GM20000 (cell line): Measurements from ENCODE around the gene GPR32.

Experiments used
- DNase-seq: peaks from one replicate; pipeline ENCODE4 v3.0.0; 2012; ENCODE audit warnings: low spot score
- TF ChIP-seq, protein P1 (sequence below): IDR thresholded peaks from 2 replicates; pipeline ENCODE4 v1.5.1; 2012; ENCODE audit warnings: mild to moderate bottlenecking, control low read depth; ENCODE audit errors: extremely low read depth, missing control alignments

GPR32 gene

DNA sequence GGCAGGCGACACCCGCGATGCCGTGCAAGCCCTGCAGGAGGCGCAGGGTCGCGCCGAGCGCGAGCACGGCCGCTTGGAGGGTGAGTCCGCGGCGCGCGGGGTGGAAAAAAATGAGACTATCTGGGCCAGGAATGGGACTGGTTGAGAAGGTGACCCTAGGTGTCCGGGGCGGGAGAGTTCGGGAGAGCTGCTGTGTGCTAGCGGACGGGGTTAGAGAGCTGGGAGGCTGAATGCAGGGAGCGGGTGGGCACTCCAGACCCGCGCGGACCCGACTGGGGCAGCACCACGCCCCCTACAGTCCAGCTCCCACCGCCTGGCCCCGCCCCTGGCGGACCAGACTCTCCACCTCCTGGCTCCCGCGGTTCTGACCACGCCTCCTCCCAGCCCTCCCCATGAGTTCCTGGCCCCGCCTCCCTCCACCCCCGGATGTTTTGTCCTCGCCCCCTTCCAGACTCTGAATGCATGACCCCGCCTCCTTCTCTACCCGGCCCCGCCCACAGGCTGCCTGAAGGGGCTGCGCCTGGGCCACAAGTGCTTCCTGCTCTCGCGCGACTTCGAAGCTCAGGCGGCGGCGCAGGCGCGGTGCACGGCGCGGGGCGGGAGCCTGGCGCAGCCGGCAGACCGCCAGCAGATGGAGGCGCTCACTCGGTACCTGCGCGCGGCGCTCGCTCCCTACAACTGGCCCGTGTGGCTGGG, 45.6 kb upstream of the GPR32 start:
- TF ChIP-seq, protein P1, sequence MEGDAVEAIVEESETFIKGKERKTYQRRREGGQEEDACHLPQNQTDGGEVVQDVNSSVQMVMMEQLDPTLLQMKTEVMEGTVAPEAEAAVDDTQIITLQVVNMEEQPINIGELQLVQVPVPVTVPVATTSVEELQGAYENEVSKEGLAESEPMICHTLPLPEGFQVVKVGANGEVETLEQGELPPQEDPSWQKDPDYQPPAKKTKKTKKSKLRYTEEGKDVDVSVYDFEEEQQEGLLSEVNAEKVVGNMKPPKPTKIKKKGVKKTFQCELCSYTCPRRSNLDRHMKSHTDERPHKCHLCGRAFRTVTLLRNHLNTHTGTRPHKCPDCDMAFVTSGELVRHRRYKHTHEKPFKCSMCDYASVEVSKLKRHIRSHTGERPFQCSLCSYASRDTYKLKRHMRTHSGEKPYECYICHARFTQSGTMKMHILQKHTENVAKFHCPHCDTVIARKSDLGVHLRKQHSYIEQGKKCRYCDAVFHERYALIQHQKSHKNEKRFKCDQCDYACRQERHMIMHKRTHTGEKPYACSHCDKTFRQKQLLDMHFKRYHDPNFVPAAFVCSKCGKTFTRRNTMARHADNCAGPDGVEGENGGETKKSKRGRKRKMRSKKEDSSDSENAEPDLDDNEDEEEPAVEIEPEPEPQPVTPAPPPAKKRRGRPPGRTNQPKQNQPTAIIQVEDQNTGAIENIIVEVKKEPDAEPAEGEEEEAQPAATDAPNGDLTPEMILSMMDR = peak; percentile 68
- peak; percentile 100 for DNase-seq

DNA sequence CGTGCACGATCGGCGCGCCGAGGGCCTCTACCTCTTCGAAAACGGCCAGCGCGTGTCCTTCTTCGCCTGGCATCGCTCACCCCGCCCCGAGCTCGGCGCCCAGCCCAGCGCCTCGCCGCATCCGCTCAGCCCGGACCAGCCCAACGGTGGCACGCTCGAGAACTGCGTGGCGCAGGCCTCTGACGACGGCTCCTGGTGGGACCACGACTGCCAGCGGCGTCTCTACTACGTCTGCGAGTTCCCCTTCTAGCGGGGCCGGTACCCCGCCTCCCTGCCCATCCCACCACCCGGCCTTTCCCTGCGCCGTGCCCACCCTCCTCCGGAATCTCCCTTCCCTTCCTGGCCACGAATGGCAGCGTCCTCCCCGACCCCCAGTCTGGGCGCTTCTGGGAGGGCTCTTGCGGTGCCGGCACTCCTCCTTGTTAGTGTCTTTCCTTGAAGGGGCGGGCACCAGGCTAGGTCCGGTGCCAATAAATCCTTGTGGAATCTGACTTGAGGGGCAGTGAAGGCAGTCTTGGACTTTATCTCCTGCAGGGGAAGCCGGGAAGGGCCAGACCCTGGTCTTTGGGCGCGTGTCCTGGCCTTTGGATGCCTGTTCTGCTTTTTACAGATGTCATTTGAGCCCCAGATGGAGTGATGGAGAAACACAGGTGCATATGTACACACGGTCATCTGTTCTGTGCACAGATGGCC, 44.9 kb upstream of the GPR32 start:
- TF ChIP-seq, protein P1 = no peak
- DNase-seq = peak; percentile 23

DNA sequence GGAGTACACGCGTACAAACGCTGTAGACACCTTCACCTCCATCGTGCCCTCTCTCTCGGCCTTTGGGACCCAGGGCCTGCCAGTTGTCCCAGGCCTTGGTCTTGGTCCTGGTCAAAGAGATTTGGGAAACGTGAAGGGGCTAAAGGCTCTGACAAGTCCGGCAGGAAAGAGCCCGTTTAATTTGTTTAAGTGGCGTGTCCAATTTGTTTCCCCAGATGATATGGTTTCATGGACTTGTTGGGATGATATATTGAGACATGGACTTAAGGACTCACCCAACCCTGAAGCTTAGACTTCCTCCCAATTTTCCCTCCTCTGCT, 44.4 kb upstream of the GPR32 start:
- DNase-seq = peak; percentile 6
- TF ChIP-seq, protein P1 = no peak

DNA sequence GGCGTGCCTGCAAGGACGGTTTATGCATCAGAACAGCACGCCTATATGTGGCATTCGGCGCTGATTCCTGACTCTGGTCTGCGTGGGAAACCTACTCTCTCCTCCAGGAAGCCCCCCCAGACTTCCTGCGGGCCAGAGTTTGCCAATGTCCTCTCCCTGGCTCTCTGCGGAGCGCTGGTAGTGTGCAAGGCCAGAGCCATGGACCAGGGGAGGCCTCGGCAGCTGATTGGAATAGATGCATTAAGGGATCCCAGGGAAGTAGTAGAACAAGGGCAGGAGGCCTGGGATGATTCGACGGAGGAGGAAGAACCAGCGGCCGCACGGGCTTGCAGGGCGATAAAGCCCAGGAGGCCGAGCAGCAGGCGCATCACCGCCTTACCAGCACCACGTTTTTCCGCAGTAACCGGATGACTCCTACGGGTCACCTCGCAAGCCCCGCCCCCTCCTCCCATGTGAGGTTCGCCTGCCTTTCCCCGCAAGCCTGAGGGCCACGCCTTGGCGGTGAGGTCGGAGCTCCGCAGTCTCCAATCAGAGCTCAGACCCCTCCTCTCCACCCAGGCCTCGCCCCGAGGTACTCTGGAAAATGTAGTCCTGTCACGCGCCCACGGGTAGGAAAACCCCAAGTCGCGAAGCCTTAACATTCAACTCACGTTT, 42.1 kb upstream of the GPR32 start:
- TF ChIP-seq, protein P1 = no peak
- DNase-seq = peak; percentile 40

DNA sequence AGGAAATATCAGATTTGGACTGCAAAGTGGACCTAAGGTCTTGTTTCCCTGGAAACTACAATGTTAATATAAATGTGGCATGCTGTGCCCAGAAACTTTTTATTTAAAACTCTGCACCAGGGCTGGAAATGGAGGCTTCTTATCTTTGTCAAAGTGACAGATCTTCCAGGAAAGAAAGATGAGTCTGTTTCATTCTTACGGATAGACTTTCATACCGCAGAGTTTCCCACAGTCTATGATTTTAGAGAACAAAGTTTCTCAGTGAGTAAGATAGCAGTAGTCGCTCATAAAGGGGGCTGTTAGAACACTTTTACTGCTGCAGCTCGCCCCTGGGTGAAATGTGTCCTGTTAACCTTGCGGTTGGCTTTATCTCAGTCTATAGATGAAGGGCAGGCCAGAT, 40.4 kb upstream of the GPR32 start:
- no peak for DNase-seq
- TF ChIP-seq, protein P1 = no peak

DNA sequence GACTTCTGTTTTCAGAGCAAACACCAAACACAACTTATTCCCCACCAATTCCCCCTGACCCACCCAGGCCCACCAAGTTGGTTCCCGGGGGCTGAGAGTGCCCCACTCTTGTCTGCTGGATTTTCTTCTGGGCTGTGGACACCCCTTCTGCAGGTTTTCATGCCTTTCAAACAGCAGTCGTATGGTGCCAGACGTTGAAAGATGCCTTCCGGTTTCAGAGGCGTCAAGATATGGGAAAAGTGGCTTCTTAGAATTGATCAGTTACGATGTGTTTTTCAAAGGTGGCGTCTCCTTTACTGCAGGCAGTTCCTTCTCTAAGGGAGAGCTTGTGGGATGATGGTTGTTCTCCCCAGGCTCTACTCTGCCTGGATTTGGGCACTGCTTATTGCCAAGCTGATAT, 34.4 kb upstream of the GPR32 start:
- TF ChIP-seq, protein P1 = no peak

DNA sequence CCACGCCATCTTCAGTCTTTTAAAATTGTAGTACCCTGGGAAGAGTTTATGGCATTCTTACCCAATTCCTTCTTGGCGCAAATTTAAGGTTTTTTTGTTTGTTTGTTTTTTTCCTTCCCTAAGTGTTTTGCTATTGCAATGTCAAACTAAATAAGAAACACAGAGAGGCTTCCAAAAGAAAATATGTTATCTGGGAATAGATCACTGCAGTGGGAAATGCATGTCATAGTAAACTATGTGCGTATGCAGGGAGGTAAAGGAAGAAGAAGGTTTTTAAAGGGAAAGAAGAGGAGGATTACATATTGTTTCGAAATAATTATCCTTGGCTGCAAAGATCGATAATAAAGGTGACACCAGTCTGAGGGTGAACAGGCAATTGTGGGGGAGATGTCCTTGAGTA, 33.9 kb upstream of the GPR32 start:
- no peak for DNase-seq
- TF ChIP-seq, protein P1 = no peak

More for the DNA sequence above, 34.4 kb upstream of the GPR32 start:
- no peak for DNase-seq
